Epithelial cell of esophagus (primary cell): ENCODE results near the gene IGLL5.

Experiments used
- DNase-seq: peaks from one replicate; pipeline ENCODE4 v3.0.0; 2010; ENCODE audit warnings: low read depth
- H3K4me3 ChIP-seq: 2 replicates; pipeline ENCODE4 v1.5.1; 2011; ENCODE audit warnings: mild to moderate bottlenecking, low read length, control low read depth
- CTCF ChIP-seq: IDR thresholded peaks from 2 replicates; pipeline ENCODE4 v1.5.1; 2011; ENCODE audit warnings: low read depth, mild to moderate bottlenecking, low read length, control low read depth, inconsistent platforms; ENCODE audit not compliant: insufficient read depth; ENCODE audit errors: missing control alignments

The IGLL5 gene

GRCh38 chr22:22930222-22930497 is 42.5 kb downstream of the IGLL5 start:
- DNase-seq = no peak
- no peak for TF ChIP-seq CTCF
- no peak overlapping the region for H3K4me3 ChIP-seq

GRCh38 chr22:22930571-22931556 is 43.2 kb downstream of the IGLL5 start:
- no peak overlapping the region for H3K4me3 ChIP-seq
- DNase-seq = no peak
- no peak for TF ChIP-seq CTCF

GRCh38 chr22:22931557-22932270 is 44.1 kb downstream of the IGLL5 start:
- no peak for DNase-seq

GRCh38 chr22:22932512-22932941 is 44.9 kb downstream of the IGLL5 start:
- DNase-seq = no peak
- TF ChIP-seq CTCF = no peak
- H3K4me3 ChIP-seq = no peak overlapping the region

More at GRCh38 chr22:22931557-22932270, 44.1 kb downstream of the IGLL5 start:
- TF ChIP-seq CTCF = no peak
- H3K4me3 ChIP-seq = no peak overlapping the region

- H3K4me3 ChIP-seq = no peak overlapping the region
- no peak for TF ChIP-seq CTCF
- no peak for DNase-seq
Measured at GRCh38 chr22:22933100-22933806, 45.6 kb downstream of the IGLL5 start.

- TF ChIP-seq CTCF = no peak
- no peak overlapping the region for H3K4me3 ChIP-seq
- DNase-seq = no peak
Measured at GRCh38 chr22:22933807-22934542, 46.4 kb downstream of the IGLL5 start.
